Testis (tissue), 2 donors: ENCODE data around the gene MCM3AP.

Experiments
- POLR2A ChIP-seq: fragments of 450-650 bp; IDR thresholded peaks from one replicate; pipeline ENCODE4 v1.6.1; 2017; ENCODE audit warnings: antibody characterized with exemption, mild to moderate bottlenecking, moderate library complexity
- TF ChIP-seq, protein P1 (sequence below), 3 experiments: fragments of 450-650 bp in 2 of 3; fragments of 200-600 bp in 1 of 3; sonication (generic) in 1 of 3; IDR thresholded peaks; one replicate each; pipeline ENCODE4 v1.5.1; 2016 to 2019; ENCODE audit warnings: antibody characterized with exemption in 3 of 3, mild to moderate bottlenecking in 2 of 3, moderate library complexity in 1 of 3

- TF ChIP-seq, protein P1, sequence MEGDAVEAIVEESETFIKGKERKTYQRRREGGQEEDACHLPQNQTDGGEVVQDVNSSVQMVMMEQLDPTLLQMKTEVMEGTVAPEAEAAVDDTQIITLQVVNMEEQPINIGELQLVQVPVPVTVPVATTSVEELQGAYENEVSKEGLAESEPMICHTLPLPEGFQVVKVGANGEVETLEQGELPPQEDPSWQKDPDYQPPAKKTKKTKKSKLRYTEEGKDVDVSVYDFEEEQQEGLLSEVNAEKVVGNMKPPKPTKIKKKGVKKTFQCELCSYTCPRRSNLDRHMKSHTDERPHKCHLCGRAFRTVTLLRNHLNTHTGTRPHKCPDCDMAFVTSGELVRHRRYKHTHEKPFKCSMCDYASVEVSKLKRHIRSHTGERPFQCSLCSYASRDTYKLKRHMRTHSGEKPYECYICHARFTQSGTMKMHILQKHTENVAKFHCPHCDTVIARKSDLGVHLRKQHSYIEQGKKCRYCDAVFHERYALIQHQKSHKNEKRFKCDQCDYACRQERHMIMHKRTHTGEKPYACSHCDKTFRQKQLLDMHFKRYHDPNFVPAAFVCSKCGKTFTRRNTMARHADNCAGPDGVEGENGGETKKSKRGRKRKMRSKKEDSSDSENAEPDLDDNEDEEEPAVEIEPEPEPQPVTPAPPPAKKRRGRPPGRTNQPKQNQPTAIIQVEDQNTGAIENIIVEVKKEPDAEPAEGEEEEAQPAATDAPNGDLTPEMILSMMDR (IDR thresholded peaks at IDR 0.05), result no peak
- TF ChIP-seq POLR2A, result no peak
Measured at GRCh38 chr21:46194374-46195334, 90.8 kb downstream of the MCM3AP start.
